Stimulated activated CD4-positive, alpha-beta T cell treated with anti-CD3 and anti-CD28 coated beads, TNF-alpha, amount 100 ng/mL, for 1 hour (primary cell): Measurements from ENCODE around the gene PACRG.

ENCODE experiments used
- DNase-seq, 3 donors: peaks; one replicate each; pipeline ENCODE4 v3.0.0-alpha.2; 2020; ENCODE audit warnings: low read depth in 3 of 3, low spot score in 1 of 3

Gene PACRG

GRCh38 chr6:163127587-163127986 lies 399.8 kb downstream of the PACRG start:
- DNase-seq = no peak

DNA sequence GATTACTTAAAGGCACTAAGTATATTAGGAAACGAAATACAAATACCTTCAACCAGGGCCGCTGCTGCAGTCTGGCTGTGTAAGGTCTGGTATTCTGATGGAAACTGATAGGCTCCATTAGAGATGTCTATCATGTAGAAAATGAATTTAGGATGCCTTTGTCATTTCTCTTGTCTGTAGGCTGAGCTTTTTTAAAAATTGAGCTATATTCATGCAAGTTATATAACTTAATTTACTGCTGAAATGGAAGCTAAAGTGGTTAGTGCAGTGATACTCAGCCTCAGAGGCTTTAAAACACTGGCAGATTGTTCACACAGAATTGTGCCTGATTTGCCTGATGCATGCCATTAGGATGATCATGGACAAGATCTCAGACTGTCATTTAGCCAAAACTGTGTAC lies 400.6 kb downstream of the PACRG start:
- no peak for DNase-seq

DNA sequence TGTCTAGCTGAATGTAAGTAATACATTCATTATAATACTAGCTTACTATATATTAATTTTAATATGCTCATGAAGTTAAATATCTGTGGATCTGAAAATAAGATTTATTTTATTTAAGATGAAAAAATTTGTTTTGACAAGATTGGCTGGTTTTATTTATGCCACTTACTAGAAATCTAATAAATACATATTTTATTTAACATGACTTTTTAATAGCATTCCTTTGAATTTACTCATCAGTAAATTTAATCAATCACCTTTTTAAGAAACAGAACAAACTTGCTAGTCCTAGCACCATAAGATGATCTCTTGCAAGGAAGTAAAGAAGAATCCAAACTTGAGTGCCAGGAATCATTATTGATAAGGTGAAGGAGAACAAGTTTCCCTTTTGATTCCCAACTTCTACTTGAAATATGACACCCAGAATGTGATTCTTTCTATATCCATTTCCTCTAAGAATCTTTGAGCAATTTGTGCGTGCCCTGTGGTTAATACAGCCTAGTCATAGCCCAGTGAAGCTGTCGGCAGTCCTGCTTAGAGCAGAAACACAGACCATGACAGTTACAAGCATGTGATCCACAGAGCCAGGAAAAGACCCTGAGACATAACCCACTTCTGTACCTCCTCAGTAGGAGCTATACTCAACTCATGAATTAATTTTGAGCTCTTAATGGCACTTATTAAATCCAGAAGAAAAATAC lies 404.4 kb downstream of the PACRG start:
- no peak for DNase-seq

DNA sequence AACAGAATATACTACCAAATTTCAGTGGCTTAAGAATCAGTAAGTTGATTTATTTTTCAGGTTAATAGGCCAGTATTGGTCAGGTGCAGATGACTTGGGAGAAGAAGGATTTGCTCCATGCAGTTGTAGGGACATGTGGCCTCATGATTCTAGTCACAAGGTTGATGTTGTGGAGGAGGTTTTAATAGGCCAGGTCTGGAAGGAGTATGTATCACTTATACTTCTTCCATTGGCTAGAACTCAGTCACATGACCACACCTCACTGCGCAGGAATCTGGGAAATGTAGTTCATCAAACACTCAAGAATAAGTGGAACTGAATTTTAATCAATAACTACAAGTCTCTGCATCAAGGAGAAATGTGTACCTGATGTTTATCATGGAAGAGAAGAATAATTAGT lies 405.2 kb downstream of the PACRG start:
- DNase-seq = no peak

DNA sequence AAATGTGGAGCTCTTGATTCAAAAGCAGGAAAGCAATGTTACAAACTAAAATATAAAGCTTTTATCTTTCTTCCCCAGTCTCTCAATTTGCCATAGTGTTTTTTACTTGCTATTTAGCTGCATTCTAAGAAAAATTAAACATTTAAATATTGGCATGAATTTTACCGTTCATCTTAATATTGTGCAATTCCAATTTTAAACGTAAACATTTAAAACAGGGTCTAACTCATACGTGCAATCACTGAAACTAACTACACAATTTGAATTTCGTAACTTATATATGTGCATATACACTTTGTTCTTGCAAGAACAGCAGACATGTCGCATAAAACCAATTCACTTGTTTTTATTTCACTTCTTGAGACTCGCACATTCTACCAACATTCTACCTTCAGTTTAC lies 405.9 kb downstream of the PACRG start:
- DNase-seq = no peak

GRCh38 chr6:163136681-163137397 lies 409.1 kb downstream of the PACRG start:
- DNase-seq = no peak

DNA sequence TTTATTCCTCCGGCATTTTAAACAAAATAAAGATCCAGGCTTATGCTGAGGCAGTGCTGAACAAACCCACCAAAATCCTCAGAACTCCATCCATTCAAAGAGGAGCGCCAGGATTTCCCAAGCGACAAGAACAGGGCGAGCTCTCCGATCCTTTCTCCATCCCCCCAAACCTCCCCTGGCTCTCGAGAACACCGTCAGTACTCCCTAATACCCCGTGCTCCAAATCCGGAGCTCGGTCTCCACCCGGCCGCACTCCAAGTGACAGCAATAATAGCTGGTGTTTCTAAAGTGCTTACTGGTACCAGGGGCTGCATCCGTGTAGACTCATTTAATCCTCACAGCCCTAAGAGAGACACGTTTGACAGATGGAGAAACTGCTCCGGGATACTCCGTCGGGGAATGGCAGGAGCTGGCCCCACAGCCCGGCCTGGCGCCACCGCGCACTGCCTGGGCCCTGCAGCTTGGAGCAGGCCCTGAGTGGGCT lies 409.7 kb downstream of the PACRG start:
- DNase-seq = no peak

GRCh38 chr6:163146036-163146435 lies 418.3 kb downstream of the PACRG start:
- DNase-seq = no peak

GRCh38 chr6:163147994-163148393 lies 420.2 kb downstream of the PACRG start:
- DNase-seq = no peak

DNA sequence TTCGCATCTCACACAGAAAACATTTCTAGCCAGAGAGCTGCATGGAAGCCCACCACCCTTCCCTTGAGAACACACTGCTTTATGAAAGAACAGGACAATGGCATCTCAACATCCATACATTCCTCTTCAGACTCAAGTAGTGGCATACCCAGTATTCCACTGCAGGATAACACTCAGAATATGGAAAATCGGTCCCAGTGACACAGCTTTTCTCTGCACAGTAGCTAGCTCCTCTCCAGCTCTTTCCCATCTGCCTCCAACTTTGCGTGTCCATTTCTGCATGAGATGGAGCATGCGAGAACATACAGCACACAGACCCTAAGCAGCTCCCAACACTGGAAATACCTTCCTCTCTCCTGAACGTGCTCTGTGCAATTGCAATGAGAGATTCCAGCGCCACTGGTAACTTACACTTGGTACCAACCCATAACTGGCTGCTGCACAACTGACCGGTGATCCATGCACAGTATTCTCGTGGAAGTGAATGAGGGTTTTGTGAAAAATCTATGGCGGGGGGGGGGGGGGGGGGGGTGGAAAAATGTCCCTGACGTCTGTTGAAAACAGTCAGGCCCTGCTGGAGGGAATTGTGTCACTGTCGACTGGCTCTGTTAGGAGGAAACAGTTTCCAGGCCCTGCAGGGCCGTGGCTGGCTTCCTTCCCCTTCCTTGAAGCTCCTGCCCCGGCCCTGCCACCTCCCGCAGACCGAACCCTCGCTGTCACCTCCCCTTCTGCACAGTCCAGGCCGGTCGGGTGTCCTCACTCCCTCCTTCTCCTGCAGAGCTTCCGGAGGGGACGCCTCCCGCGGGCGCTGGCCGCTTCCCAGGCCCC lies 420.9 kb downstream of the PACRG start:
- no peak for DNase-seq

DNA sequence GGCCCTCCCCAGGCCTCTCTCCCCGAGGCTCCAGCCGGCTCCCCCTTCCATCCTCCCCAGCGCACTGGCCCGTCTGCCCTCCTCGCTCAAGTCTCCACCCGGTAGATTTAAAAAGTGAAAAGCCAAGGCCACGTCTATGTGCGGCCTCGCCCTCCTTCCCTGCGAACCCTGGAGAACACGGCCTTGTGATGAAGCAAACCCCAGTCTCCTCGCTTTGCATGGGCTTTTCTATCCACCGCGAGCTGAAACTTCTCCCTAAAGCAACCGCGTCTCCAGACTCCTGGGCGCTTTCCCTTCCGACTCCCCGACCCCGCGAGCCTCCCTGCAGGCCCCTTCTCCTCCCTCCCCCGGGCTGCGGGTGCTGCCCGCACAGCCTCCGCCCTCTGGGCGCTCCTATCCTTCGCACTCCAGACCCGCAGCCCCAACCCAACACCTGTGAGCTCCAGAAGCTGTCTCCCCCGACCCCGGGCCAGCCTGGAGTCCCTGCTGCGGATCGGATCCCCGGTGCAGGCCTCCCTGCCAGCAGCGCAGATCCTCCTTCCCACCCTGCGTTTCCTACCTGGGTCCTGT lies 421.6 kb downstream of the PACRG start:
- no peak for DNase-seq

DNA sequence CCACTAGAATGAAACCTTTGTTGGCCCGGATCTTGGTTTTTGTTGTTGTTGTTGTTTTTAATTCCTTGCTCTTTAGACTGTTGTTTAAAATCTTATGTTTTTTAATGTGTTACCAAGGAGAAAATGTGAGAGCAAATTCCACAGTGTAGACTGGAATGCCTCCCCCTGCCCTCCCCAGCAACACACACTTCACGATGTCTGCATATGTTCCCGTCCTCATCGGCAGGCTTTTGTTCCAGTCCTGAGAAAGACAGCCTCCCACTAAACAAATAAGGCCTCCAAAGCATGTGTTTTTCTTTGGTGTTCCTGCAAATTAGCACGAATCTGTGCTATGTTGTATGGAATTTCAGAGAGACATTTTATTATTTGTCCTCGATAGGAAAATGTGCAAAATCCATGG lies 423.4 kb downstream of the PACRG start:
- no peak for DNase-seq

GRCh38 chr6:163152701-163153100 lies 424.9 kb downstream of the PACRG start:
- DNase-seq = no peak

DNA sequence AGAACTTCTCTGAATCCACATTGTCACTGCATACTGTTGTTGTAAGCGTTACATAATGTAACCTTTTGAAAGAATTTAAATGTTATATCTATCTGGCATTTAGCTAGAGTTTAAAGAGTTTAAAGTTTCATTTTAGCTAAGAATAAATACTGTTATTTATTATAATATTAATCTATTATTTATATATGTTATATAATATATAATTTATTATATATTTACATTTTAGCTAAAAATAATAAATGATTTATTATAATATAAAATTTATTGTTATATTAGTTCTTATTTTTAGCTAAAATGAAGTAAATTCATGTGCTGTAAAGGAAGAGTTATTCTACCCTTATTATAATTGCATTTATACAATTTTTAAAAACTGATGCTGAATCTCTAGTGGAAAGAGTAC lies 431.3 kb downstream of the PACRG start:
- DNase-seq = no peak

DNA sequence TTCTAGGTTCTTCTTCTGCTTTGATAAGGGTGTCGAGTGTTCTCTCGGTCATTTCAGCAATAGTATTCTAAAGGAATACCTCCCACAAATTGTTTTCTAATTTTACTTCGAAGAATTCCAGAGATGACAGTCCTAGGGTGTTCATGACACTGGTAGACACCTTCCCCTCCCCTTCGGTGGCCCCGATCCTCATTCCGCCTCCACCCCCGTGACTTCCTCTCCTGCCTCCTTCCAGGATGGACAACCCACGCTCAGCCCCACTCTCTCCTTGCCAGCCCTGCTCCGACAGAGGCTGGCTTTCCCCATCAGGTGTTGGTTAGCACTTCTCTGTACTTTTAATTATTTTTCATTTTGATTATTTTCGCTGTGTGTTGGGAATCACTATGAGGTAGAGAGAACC lies 431.9 kb downstream of the PACRG start:
- no peak for DNase-seq

- no peak for DNase-seq
Observed at GRCh38 chr6:163162007-163162873, 434.5 kb downstream of the PACRG start.

- DNase-seq = no peak
Observed at GRCh38 chr6:163162874-163163213, 435.1 kb downstream of the PACRG start.

DNA sequence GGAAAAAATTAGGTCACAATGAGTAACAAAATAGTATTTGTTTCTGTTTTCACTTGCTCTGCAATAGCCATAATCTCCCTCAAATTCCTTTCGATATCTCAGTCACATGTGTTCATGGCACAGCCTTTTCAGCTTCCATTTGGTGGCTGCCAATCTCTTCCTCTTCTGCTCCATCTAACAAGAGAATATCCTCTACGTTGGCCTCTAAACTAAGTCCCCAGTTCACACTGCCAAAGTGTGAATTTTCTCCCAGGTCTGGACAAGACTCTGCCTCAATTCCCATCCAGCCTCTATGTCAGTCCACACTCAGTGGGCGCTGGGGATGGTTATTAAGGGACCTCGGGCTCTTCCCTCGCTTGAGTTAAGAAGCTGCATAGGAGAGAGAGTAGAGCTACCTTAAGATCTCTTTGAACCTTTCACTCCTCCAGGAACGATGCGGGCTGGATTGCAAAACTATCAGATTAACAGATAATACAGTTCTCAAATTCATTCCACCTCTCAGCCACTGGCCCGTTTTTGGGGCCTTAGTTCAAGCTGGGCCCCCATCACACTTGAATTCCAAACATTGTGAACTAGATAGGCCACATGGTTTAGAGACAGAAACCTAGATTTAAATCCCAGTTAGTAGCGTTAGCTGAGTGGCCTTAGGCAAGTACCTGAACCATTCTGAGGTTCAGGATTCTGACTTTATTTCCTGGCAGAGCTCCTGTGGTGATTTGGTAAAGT lies 436.6 kb downstream of the PACRG start:
- no peak for DNase-seq

DNA sequence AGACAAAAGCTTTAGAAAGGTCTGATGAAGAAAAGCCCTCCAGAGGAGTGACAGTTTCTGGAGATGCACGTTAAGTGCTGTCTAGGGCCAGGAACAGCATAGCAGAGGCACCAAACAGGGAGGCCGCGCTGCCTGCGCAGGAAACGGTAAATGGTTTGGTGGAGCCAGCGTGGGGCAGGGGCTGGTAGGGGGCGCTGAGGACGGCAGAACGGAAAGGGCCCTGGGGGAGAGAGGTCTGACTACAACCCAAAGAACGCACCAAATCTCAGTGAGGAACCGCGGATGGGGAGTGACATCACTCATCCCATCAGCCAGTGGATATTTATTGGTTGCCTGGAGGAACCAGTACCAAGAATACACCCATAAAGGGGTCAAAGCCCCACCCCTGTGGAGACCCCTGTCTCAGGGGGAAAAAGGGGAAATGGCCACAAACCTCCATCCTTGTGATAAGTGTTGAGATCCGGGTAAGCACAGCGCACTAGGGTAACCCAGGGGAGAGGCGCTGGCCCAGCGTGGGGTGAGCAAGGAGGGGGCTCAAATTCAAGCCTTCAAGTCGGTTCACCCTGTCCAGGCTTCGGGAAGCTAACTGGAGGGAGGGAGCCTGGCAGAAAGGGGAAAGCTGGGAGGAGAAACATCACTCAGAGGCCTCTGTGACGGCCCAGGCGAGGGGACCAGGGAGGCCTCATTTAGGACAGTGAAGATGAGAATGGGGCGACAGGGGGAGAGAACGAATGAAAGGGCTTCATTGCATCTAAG lies 437.6 kb downstream of the PACRG start:
- DNase-seq = no peak
